ENCODE results near the gene PTPRD.
"Not testable (repeated sequence)": the region's sequence is repeated elsewhere in the genome, so short reads cannot be mapped to it uniquely, and the experiment has no call there.

Gene PTPRD

DNA sequence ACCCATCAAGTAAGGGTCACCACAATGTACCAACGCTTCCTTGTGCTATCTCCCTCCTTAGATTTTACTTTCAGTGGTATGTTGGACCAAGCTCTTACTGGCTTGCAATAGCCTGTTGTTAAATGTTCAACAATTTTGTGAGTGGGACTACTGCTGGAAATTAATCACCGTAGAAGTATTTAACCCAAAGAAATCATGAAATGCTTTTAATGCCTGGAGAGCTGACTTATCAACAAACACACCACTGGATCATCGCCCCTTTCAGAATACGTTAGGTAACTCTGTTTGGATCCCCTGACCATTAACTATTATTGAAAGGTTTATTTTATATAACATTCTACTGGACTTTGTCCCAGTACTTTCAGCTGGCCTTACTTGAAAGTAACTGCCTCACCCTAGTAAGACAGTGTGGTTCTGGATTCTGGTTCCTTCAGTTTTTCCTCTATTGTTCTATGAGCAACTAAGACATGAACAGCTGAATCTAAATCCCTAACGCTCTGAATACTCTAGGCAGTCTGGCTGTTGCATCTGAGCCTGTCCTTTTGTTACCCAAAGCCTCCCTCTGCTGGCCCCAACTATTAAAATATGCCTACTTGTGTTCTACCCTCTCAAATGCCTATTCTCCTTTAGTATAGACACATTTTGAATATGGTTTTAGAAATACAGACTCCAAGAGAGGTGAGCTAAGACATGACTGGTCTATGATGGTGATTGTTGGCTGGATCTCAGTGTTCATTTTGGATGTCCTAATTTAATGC lies 1609.8 kb downstream of the PTPRD start:
- Histone ChIP-seq H3K27me3 (ENCODE audit: control insufficient read depth, low read length) (no peaks in the 10 kb centered on the region), H3F3A (ENCODE audit: control insufficient read depth, insufficient read depth) (no peaks in the 10 kb centered on the region), H3K79me2 (ENCODE audit: control insufficient read depth, low read length) (no peaks in the 10 kb centered on the region), H3K36me3 (ENCODE audit: control insufficient read depth, low read length) (no peaks in the 10 kb centered on the region), H4K20me1 (ENCODE audit: control insufficient read depth, insufficient read depth, low read depth, low read length) (no peaks in the 10 kb centered on the region), H3K4me1 (ENCODE audit: control insufficient read depth, low read length) (no peaks in the 10 kb centered on the region), H3K4me3 (ENCODE audit: low read length) (no peak overlapping the region), H3K4me2 (ENCODE audit: low read length) (no peak overlapping the region), H3K9me2 (replicated peaks; ENCODE audit: control insufficient read depth, low read length) (no peaks in the 10 kb centered on the region), H3K9me3 (ENCODE audit: control insufficient read depth, insufficient read depth, low read length) (no peaks in the 10 kb centered on the region), H3K27ac (ENCODE audit: low read depth, low read length) (no peak overlapping the region)
- TF ChIP-seq, protein P1, sequence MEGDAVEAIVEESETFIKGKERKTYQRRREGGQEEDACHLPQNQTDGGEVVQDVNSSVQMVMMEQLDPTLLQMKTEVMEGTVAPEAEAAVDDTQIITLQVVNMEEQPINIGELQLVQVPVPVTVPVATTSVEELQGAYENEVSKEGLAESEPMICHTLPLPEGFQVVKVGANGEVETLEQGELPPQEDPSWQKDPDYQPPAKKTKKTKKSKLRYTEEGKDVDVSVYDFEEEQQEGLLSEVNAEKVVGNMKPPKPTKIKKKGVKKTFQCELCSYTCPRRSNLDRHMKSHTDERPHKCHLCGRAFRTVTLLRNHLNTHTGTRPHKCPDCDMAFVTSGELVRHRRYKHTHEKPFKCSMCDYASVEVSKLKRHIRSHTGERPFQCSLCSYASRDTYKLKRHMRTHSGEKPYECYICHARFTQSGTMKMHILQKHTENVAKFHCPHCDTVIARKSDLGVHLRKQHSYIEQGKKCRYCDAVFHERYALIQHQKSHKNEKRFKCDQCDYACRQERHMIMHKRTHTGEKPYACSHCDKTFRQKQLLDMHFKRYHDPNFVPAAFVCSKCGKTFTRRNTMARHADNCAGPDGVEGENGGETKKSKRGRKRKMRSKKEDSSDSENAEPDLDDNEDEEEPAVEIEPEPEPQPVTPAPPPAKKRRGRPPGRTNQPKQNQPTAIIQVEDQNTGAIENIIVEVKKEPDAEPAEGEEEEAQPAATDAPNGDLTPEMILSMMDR (IDR thresholded peaks at IDR 0.05; ENCODE audit: low read depth, low read length, poor library complexity, severe bottlenecking): no peak
- TF ChIP-seq EZH2phosphoT487 (IDR thresholded peaks at IDR 0.05; ENCODE audit: borderline replicate concordance, low read length): no peak

DNA sequence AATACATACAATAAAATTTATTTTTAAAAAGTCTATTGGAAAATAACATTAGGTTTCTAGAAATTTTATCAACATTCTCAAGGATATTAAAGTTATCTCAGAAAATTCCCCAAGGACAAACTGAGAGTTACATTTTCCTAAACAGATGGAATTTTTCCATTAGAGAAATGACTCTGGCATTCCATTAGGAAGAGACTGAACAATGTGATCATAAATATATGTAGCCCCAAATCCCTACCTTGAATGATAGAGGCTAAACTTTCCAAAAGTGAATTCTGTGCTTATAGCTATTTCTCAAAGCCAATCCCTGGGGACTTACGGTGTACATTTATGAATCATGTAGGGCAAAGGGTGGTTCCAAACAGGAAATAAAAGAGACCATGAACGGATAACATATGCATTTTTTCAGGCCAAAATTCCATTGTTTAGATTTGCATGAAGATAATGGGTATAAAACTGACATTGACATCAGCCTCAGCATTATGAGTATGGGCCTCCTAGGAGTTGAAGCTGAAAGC lies 1632.2 kb downstream of the PTPRD start:
- H3K4me3 ChIP-seq (ENCODE audit: low read length): no peak overlapping the region
- no peak overlapping the region for H3K4me2 ChIP-seq (ENCODE audit: low read length)
- no peaks in the 10 kb centered on the region for H3F3A ChIP-seq (ENCODE audit: control insufficient read depth, insufficient read depth)
- H3K36me3 ChIP-seq (ENCODE audit: control insufficient read depth, low read length): no peaks in the 10 kb centered on the region
- H4K20me1 ChIP-seq (ENCODE audit: control insufficient read depth, insufficient read depth, low read depth, low read length): no peaks in the 10 kb centered on the region
- H3K4me1 ChIP-seq (ENCODE audit: control insufficient read depth, low read length): no peaks in the 10 kb centered on the region
- H3K79me2 ChIP-seq (ENCODE audit: control insufficient read depth, low read length): no peaks in the 10 kb centered on the region
- TF ChIP-seq, protein P1 (IDR thresholded peaks at IDR 0.05; ENCODE audit: low read depth, low read length, poor library complexity, severe bottlenecking): no peak
- no peak for TF ChIP-seq EZH2phosphoT487 (IDR thresholded peaks at IDR 0.05; ENCODE audit: borderline replicate concordance, low read length)
- no peaks in the 10 kb centered on the region for H3K27me3 ChIP-seq (ENCODE audit: control insufficient read depth, low read length)
- H3K9me2 ChIP-seq (replicated peaks; ENCODE audit: control insufficient read depth, low read length): no peaks in the 10 kb centered on the region
- H3K9me3 ChIP-seq (ENCODE audit: control insufficient read depth, insufficient read depth, low read length): no peaks in the 10 kb centered on the region
- H3K27ac ChIP-seq (ENCODE audit: low read depth, low read length): no peak overlapping the region

DNA sequence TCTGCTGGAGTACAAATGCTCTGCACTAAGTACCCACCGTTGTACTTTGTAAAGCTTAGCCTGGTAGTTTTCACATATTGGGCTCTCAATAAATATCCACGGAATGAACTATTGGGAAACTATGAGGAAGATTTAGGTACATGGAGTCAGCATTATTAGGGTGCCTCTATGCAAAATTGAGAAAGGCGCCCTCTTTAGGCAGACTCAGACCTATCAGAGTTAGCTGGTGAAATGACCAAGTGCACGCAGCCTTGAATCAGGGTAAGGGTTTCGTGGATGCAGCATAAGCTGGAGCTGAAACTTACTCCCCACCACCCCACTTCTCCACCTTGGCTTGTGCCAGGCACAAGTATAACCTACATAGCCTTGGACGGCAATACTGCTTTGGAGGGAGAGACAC lies 1634.5 kb downstream of the PTPRD start:
- H3K9me2 ChIP-seq (replicated peaks; ENCODE audit: control insufficient read depth, low read length): no peaks in the 10 kb centered on the region

DNA sequence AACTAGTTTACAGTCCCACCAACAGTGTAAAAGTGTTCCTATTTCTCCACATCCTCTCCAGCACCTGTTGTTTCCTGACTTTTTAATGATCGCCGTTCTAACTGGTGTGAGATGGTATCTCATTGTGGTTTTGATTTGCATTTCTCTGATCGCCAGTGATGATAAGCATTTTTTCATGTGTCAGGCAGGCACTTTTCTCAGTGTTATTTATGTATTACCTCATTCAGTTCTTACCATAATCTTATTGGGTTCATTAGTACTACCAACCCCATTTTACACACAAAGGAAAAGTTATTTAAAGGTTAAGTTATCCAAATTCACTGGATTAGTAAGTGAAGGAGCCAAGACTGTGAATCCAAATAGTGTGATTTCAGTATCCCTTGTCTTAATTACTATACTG lies 1644.5 kb downstream of the PTPRD start:
- not testable (repeated sequence) for H3K4me2 ChIP-seq (ENCODE audit: low read length); H3K79me2 ChIP-seq (ENCODE audit: control insufficient read depth, low read length); H3K4me1 ChIP-seq (ENCODE audit: control insufficient read depth, low read length); H3K9me3 ChIP-seq (ENCODE audit: control insufficient read depth, insufficient read depth, low read length); H4K20me1 ChIP-seq (ENCODE audit: control insufficient read depth, insufficient read depth, low read depth, low read length); H3K9me2 ChIP-seq (replicated peaks; ENCODE audit: control insufficient read depth, low read length); H3K27me3 ChIP-seq (ENCODE audit: control insufficient read depth, low read length); H3K27ac ChIP-seq (ENCODE audit: low read depth, low read length); H3K36me3 ChIP-seq (ENCODE audit: control insufficient read depth, low read length); H3K4me3 ChIP-seq (ENCODE audit: low read length); H3F3A ChIP-seq (ENCODE audit: control insufficient read depth, insufficient read depth)

More for the DNA sequence above, 1634.5 kb downstream of the PTPRD start:
- H3K79me2 ChIP-seq (ENCODE audit: control insufficient read depth, low read length): no peaks in the 10 kb centered on the region
- H3F3A ChIP-seq (ENCODE audit: control insufficient read depth, insufficient read depth): no peaks in the 10 kb centered on the region
- H3K4me2 ChIP-seq (ENCODE audit: low read length): no peak overlapping the region
- no peak overlapping the region for H3K27ac ChIP-seq (ENCODE audit: low read depth, low read length)
- H3K36me3 ChIP-seq (ENCODE audit: control insufficient read depth, low read length): no peaks in the 10 kb centered on the region
- H3K4me3 ChIP-seq (ENCODE audit: low read length): no peak overlapping the region
- no peaks in the 10 kb centered on the region for H3K9me3 ChIP-seq (ENCODE audit: control insufficient read depth, insufficient read depth, low read length)
- no peaks in the 10 kb centered on the region for H4K20me1 ChIP-seq (ENCODE audit: control insufficient read depth, insufficient read depth, low read depth, low read length)
- no peaks in the 10 kb centered on the region for H3K27me3 ChIP-seq (ENCODE audit: control insufficient read depth, low read length)
- no peaks in the 10 kb centered on the region for H3K4me1 ChIP-seq (ENCODE audit: control insufficient read depth, low read length)
- TF ChIP-seq EZH2phosphoT487 (IDR thresholded peaks at IDR 0.05; ENCODE audit: borderline replicate concordance, low read length): no peak
- TF ChIP-seq, protein P1 (IDR thresholded peaks at IDR 0.05; ENCODE audit: low read depth, low read length, poor library complexity, severe bottlenecking): peak; percentile 18

Measured in DOHH2 (cell line).